SK-N-SH treated with all-trans-retinoic acid at 6 μM for 48 hours (cell line): ENCODE results near the gene LHX5.

Experiments used
- ATAC-seq: fragments of 200-7000 bp; cut with Tn5 transposase; 3 replicates; pipeline ENCODE4 v1.9.1; 2020; ENCODE audit warnings: mild to moderate bottlenecking, moderate library complexity
- BACH2 ChIP-seq: fragments of 250-450 bp; sonication (Bioruptor Pico); IDR thresholded peaks from 2 replicates; pipeline ENCODE4 v1.9.0; 2021; ENCODE audit warnings: mild to moderate bottlenecking, borderline replicate concordance
- CSDC2 ChIP-seq: fragments of 250-450 bp; sonication (Bioruptor Pico); IDR thresholded peaks from 2 replicates; pipeline ENCODE4 v1.5.0; 2020; ENCODE audit warnings: mild to moderate bottlenecking, moderate library complexity
- CSRNP3 ChIP-seq: fragments of 250-450 bp; sonication (Bioruptor Pico); IDR thresholded peaks from 2 replicates; pipeline ENCODE4 v1.5.1; 2021; ENCODE audit warnings: mild to moderate bottlenecking, moderate library complexity
- ESRRG ChIP-seq: fragments of 250-450 bp; sonication (Bioruptor Pico); IDR thresholded peaks from 2 replicates; pipeline ENCODE4 v1.6.1; 2021; ENCODE audit warnings: mild to moderate bottlenecking
- GLIS3 ChIP-seq: fragments of 250-450 bp; sonication (Bioruptor Pico); IDR thresholded peaks from 2 replicates; pipeline ENCODE4 v1.5.0; 2020; ENCODE audit warnings: mild to moderate bottlenecking, moderate library complexity
- OSR1 ChIP-seq: fragments of 250-450 bp; sonication (Bioruptor Pico); IDR thresholded peaks from 2 replicates; pipeline ENCODE4 v1.8.0; 2022; ENCODE audit warnings: moderate library complexity, mild to moderate bottlenecking, inconsistent platforms
- PATZ1 ChIP-seq: fragments of 250-450 bp; sonication (Bioruptor Pico); IDR thresholded peaks from 2 replicates; pipeline ENCODE4 v1.8.0; 2020; ENCODE audit warnings: mild to moderate bottlenecking, moderate library complexity, borderline replicate concordance
- PPARA ChIP-seq: fragments of 250-450 bp; sonication (Bioruptor Pico); IDR thresholded peaks from 2 replicates; pipeline ENCODE4 v1.5.0; 2020; ENCODE audit warnings: mild to moderate bottlenecking, borderline replicate concordance
- RARB ChIP-seq: fragments of 250-450 bp; sonication (Bioruptor Pico); IDR thresholded peaks from 2 replicates; pipeline ENCODE4 v1.8.0; 2021; ENCODE audit warnings: mild to moderate bottlenecking, moderate library complexity
- SNAI2 ChIP-seq: fragments of 250-450 bp; sonication (Bioruptor Pico); IDR thresholded peaks from 2 replicates; pipeline ENCODE4 v1.5.0; 2020; ENCODE audit warnings: mild to moderate bottlenecking, moderate library complexity
- TCF4 ChIP-seq: fragments of 250-450 bp; sonication (Bioruptor Pico); IDR thresholded peaks from 2 replicates; pipeline ENCODE4 v1.8.0; 2021; ENCODE audit warnings: mild to moderate bottlenecking, moderate library complexity, borderline replicate concordance
- TOX ChIP-seq: fragments of 250-450 bp; sonication (Bioruptor Pico); IDR thresholded peaks from 2 replicates; pipeline ENCODE4 v1.8.0; 2021; ENCODE audit warnings: mild to moderate bottlenecking, moderate library complexity, borderline replicate concordance
- TSHZ2 ChIP-seq: fragments of 250-450 bp; sonication (Bioruptor Pico); IDR thresholded peaks from 2 replicates; pipeline ENCODE4 v1.5.0; 2020; ENCODE audit warnings: mild to moderate bottlenecking, moderate library complexity
- ZC3H10 ChIP-seq: fragments of 250-450 bp; sonication (Bioruptor Pico); IDR thresholded peaks from 2 replicates; pipeline ENCODE4 v1.5.1; 2021; ENCODE audit warnings: mild to moderate bottlenecking, moderate library complexity
- ZFP3 ChIP-seq: fragments of 250-450 bp; sonication (Bioruptor Pico); IDR thresholded peaks from 2 replicates; pipeline ENCODE4 v1.5.0; 2020; ENCODE audit warnings: mild to moderate bottlenecking, moderate library complexity
- ZNF565 ChIP-seq: fragments of 450-650 bp; formaldehyde crosslinking; conservative IDR thresholded peaks from 2 replicates; pipeline ENCODE4 v1.5.0; 2020; ENCODE audit warnings: low read depth, mild to moderate bottlenecking, moderate library complexity
- ZNF70 ChIP-seq: fragments of 450-650 bp; formaldehyde crosslinking; IDR thresholded peaks from 2 replicates; pipeline ENCODE4 v1.5.0; 2020; ENCODE audit warnings: mild to moderate bottlenecking, moderate library complexity
- ZNF8 ChIP-seq: fragments of 450-650 bp; formaldehyde crosslinking; IDR thresholded peaks from 2 replicates; pipeline ENCODE4 v1.5.0; 2020; ENCODE audit warnings: mild to moderate bottlenecking, moderate library complexity

The LHX5 gene

GRCh38 chr12:113420996-113421595 is 50.6 kb downstream of the LHX5 start (continued):
- TF ChIP-seq PATZ1 (no peak), TSHZ2 (CRISPR knock-in tag) (no peak), CSRNP3 (CRISPR knock-in tag) (no peak), ZNF565 (CRISPR knock-in tag) (no peak)

- no peak for TF ChIP-seq ZNF565 (CRISPR knock-in tag)
- no peak for TF ChIP-seq TOX (CRISPR knock-in tag)
- no peak for TF ChIP-seq SNAI2 (CRISPR knock-in tag)
- TF ChIP-seq TSHZ2 (CRISPR knock-in tag), result no peak
- TF ChIP-seq ZNF70 (CRISPR knock-in tag), result no peak
- no peak for TF ChIP-seq PPARA (CRISPR knock-in tag)
- TF ChIP-seq CSDC2 (CRISPR knock-in tag), result no peak
- TF ChIP-seq OSR1 (CRISPR knock-in tag), result no peak
- TF ChIP-seq ZC3H10, result no peak
- no peak for TF ChIP-seq ESRRG (CRISPR knock-in tag)
- TF ChIP-seq PATZ1, result no peak
- no peak for TF ChIP-seq RARB (CRISPR knock-in tag)
- ATAC-seq, result no peak
These were observed 53.3 kb downstream of the LHX5 start for GRCh38 chr12:113418213-113418879.

- TF ChIP-seq ZNF8 (CRISPR knock-in tag) (no peak), ZFP3 (CRISPR knock-in tag) (no peak), RARB (CRISPR knock-in tag) (no peak), TCF4 (CRISPR knock-in tag) (no peak), SNAI2 (CRISPR knock-in tag) (no peak), GLIS3 (CRISPR knock-in tag) (no peak), PPARA (CRISPR knock-in tag) (no peak), PATZ1 (no peak), BACH2 (CRISPR knock-in tag) (no peak), OSR1 (CRISPR knock-in tag) (no peak)
- TF ChIP-seq, all 23 proteins: peak for 0
- ATAC-seq, result peak; percentile 79
These were observed 55.4 kb downstream of the LHX5 start for GRCh38 chr12:113416091-113416754.
